Fibroblast of skin of left quadriceps (primary cell): Measurements from ENCODE around the gene OLIG1.

Experiments used
- DNase-seq, 2 experiments: peaks; one replicate each; pipeline ENCODE4 v3.0.0-alpha.2; 2013; ENCODE audit warnings: low read depth in 2 of 2

The OLIG1 gene

DNA sequence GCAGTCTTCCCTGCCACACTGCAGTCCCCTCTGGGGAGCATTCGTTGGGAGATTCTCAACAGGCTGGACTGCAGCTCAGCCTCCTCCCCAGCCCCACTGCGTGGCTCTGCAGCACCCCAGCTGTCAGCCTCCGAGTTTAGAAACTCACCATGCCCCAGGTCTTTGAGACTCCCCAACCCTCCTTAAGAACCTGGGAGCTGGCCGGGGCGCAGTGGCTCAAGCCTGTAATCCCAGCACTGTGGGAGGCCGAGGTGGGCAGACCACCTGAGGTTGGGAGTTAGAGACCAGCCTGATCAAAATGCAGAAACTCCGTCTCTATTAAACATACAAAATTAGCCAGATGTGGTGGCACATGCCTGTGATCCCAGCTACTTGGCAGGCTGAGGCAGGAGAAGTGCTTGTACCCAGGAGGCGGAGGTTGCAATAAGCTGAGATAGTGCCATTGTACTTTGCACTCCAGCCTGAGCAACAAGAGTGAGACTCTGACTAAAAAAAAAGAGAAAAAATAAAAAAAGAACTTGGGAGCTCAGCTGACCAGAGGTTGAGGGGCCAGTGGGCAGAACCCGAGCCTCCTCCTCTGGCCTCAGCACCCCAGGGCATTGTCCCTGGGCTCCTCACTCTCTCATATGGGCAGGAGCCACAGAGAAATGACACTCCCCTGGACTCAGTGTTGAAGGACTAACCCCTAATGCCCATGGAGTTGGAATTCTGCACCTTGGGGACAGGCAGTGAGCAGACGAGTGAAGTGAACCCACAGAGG is 38.6 kb upstream of the OLIG1 start:
- DNase-seq, result no peak

DNA sequence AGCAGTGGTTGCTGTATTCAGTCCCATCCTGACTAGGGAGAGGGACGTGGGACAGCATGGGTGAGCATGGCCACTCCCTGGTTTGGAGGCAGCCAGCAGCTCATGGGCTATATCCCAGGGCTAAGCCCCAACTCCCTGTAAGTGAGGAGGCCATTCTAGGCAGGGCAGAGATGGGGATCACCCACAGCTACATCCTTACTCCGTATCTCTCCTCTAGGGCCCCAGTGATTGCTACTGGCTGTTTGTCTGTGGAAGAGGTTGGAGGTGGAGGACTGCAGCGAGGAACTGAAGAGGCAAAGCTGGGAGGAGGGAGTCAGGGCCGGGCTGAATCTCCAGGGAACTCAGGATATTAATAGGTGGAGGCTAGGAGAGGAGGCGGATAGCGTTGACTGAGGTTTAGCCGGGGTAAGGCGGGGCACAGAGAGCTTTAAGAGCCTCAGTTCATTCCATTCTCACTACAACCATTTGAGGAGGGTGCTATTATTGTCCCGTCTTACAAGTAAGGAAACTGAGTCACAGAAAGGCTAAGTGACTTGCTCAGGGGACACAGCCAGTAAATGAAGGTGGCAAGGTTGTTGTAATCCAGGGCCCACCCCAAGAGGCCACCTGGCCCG is 37.4 kb upstream of the OLIG1 start:
- no peak for DNase-seq

DNA sequence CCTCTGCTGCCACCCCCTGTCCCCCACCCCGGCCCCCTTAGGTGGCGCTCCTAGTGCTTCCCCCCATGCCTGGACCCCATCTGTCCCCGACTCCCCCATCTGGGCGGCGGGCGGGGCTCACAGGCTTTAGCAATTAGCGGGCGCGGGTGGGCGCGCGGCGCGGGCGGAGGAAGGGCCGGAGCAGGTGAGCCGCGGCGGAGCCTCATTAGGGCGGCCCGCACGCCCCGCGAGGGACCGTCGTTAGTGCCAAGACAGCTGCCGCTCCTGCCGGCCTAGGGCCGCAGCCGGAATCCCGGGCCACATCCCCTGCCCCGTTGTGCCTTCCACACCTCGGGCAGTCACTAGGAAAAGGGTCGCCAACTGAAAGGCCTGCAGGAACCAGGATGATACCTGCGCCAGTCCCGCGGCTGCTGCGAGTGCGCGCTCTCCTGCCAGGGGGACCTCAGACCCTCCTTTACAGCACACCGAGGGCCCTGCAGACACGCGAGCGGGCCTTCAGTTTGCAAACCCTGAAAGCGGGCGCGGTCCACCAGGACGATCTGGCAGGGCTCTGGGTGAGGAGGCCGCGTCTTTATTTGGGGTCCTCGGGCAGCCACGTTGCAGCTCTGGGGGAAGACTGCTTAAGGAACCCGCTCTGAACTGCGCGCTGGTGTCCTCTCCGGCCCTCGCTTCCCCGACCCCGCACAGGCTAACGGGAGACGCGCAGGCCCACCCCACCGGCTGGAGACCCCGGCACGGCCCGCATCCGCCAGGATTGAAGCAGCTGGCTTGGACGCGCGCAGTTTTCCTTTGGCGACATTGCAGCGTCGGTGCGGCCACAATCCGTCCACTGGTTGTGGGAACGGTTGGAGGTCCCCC is 36.6 kb upstream of the OLIG1 start:
- no peak for DNase-seq

DNA sequence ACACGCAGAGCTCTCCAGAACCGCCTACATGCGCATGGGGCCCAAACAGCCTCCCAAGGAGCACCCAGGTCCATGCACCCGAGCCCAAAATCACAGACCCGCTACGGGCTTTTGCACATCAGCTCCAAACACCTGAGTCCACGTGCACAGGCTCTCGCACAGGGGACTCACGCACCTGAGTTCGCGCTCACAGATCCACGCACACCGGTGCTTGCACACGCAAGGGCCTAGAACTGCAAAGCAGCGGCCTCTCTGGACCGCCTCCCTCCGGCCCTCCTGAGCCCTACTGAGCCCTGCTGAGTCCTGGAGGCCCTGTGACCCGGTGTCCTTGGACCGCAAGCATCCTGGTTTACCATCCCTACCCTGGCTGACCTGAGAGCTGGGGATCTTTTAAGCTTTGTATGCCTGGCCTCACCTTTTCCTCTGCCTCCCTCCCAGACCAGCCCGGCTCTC is 36.0 kb upstream of the OLIG1 start:
- DNase-seq, result no peak

DNA sequence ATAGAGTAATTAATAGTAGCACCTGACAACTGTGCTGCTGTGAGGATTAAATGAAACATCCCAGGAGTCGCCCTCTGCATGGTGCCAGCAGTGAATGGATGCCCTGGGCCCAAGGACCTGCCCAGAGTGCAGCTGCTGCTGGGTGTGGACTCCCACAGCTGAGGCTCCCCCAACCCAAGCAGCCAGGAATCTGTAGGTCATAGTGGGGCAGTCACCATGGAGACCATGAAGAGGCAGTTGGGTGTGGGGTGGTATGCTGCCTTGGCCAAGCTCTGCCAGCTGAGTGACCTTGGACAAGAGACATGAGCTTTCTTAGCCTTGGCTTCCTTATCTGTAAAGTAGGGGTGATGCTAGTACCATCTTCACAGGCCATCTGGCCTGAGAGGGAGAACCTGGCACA is 34.8 kb upstream of the OLIG1 start:
- no peak for DNase-seq

DNA sequence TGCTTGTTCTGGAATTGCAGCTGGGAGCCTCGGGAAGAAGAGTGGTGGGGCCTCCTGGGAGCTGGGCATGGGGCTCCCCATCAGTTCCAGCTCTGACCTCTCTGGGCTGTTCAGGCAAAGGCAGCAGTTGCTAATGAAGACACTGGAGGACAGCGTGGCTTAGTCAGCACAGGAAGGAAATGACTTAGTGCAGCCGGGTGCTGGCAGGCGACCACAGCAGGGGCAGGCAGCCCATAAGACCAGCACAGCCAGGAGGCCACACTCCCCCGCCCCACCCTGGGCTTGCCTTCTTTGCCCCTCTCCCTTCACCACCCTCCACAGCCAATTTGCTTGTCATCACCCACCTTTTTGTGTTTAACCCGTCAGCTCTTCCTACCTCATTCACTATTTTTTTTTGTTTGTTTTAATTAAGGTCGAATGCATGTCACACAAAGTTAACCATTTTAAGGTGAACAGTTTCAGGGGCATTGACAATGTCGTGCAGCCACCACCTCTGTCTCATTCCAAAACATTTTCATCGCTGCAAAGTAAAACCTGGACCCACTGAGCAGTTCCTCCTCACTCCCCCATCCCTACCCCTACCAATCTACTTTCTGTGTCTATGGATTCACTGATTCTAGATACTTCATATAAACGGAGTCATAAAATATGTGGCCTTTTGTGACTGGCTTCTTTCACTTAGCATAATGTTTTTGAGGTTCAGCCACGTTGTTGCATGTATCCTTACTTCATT is 33.3 kb upstream of the OLIG1 start:
- DNase-seq, result no peak

DNA sequence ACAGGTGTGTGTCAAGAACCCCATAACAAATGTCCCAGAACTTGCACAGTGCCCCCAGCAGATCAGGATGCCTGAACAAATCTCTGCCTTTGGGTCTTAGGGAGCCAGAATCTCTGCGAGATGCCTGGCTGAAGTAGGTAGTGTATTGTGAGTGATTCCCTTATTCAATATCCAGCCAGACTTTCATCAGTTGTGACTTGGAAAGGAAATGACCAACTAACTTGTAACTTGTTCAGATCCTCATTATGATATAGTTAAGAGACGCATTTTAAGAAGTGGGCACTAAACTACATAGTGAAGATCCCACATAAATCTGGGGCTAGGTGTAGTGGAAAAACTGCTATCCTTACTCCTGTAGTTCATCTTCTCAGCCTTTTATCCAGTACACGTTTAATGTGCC is 32.4 kb upstream of the OLIG1 start:
- no peak for DNase-seq

DNA sequence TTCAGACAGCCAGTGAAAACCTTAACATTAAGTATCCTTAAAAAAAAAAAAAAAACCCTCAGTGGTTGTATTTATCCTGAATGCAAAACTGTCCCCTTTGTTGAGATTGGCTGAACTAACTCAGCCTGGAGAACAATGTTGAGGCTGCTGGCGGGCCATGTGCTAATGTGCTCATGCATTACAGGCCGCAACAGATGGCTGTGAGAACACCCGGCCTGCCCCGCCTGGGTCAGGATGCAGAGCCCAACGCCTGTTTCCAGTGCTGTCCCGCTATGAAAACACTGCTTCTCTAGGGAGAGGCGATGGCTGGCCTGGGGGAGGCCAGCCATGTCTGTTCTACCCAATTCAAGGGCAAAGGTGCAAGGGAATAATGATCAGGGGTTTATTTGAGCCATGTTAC is 30.4 kb upstream of the OLIG1 start:
- DNase-seq, result no peak

DNA sequence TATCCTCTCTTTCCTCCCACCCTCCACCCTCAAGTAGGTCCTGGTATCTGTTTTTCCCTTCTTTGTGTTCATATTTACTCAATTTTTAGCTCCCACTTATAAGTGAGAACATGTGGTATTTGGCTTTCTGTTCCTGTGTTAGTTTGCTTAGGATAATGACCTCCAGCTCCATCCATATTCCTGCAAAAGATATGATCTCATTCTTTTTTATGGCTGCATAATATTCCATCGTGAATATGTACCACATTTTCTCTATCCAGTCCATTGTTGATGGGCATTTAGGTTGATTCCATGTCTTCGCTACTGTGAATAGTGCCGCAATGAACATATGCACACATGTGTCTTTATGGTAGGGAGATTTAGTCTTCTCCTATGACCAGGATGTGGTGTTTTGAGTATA is 29.7 kb upstream of the OLIG1 start:
- DNase-seq, result no peak

DNA sequence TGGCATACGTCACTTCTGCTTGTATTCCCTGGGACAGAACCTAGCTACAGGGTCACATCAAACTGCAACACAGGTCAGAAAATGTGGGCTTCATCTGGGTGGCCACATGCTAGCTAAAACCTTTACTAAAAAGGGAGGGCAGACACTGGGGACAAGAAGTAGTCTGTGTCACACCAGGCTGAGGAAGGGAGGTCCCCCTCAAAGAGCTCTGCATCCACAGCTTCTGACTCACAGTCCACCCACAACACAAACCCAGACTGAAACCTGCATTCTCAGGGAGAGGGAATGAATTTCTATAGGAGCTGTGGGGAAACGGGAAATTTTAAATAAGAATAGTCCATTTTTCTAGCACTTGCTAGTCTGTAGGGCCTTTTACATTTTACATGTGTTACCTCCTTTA is 28.0 kb upstream of the OLIG1 start:
- no peak for DNase-seq

DNA sequence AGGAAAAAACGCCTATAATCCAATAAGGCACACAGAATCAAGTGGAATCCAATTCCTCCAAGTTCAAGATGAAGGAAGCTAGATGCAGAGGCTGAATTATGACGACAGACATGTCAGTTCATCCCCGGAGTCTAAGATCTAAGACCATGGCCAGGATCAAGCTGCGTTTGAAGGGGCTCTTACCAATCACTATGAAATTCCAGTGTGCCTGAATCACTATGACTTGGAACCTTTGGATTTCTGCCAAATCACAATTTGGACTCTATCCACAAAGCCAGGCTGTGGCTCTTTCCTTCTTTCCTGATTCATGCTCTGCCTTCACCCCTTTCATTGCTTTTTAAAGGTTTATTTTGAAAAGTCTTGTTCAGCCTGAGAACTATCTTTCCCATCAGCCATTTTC is 27.1 kb upstream of the OLIG1 start:
- DNase-seq, result peak; percentile 72 to 73

DNA sequence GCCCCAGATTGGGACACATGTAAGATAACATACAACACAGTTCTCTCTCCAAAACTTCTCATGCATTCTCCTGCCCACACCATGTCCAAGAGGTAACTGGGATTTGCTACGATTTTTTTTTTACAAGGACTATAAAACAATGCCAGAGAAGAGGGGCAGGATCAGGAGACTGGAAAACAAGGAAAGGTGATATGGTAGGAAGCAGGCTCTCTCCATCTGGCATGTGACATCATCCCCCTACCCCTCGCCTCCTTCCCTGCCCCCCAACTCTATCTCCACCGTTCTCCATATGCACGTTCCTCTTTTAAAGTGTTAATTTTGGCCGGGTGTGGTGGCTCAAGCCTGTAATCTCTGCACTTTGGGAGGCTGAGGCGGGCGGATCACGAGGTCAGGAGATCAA is 23.5 kb upstream of the OLIG1 start:
- DNase-seq, result no peak

DNA sequence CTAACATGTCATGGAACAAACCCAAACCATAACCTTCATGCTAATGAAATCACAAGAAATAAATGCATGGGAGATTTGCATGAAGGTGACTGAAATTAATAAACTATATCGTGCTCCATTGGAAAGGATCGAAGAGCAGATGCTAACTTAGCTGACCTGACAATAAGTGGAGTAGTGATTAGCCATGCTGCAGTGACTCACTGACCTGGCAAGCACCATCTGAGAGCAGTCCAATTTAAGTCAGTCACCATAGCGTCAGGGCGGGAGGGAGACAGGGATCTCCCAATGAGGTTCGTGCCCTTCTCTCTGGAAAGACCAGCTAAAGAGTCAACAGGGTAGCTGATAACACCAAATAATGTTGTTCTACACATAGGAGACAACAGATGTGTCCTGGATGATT is 22.7 kb upstream of the OLIG1 start:
- no peak for DNase-seq

DNA sequence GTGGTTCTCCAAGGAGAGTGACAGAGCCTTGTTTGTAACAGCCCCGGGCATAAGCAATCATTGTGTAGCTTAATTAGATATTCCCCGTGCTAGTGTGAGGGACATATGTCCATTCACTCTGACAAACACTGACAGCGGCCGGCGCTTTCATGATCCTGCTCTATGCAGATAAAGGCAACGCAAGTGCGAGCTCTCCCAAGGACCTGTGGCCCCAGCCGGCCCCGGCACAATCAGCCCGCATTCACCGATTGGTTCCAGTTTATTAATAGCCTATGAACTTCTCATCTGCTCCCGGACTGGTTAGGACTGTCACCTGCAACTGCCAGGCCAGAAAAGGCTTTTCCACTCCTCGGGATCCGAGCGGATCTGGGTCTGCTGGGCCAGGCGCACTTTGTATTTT is 18.0 kb upstream of the OLIG1 start:
- DNase-seq, result no peak

DNA sequence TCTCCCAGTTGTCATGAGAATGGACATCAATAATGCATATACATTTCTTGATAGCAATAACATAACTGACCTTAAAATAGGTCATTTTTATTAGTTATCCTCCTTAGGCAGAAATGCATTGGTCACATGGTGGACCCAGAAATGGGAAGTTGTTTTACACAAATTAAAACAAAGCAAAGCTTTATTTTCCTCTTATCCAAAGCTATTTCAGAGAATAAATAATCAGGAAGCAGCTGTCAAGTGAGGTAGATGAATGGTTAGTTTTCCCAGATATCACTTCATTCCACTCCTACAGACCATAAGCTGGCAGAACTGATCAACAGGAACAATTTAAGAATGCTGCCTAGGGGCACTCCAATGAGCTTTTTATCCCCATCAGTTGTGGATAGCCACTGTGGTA is 16.0 kb upstream of the OLIG1 start:
- DNase-seq, result no peak

DNA sequence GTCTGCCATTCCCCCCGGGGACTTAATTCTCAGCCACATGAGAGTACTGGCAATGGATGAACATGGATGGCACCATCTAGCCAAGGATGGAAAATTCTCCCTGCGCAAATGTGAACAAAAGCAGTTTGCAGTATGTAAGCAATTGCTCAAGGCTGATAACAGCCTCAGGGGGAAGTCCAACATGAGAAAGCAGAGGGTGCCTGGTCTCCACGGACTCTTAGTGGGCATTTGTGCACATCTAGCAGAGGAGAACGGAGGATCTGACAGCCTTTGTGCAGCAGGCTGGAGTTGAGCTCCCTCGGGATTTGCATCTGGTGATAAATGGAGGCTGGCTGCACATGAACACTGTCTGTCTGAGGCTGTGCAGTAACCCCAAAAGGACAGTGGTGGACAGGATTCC is 13.9 kb upstream of the OLIG1 start:
- no peak for DNase-seq

DNA sequence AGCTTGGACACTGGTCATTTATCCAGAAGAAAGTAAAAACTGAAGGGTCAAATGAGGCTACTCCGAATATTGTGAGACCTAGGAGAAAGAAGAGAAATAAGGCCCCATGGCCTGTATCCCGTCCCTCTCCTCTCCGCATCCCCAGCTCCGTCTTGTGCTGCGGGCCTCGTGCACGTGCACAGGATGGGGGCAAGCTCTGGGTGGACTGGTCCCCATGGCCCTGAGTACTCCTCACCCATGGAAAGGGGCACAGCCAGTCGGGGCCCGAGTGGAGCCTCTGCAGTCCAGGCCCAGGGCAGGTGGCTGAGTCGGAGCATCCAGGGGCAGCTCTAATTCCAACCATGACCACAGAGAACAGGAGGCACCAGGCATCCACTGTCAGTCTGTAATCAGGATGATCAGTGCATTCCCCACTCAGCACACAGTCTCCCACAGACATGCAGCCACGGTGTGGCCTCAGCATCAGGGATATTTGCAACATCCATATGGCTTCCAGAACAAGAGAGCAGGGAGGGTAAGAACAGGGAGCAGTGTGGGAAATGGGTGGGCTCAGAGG is 12.5 kb upstream of the OLIG1 start:
- no peak for DNase-seq

DNA sequence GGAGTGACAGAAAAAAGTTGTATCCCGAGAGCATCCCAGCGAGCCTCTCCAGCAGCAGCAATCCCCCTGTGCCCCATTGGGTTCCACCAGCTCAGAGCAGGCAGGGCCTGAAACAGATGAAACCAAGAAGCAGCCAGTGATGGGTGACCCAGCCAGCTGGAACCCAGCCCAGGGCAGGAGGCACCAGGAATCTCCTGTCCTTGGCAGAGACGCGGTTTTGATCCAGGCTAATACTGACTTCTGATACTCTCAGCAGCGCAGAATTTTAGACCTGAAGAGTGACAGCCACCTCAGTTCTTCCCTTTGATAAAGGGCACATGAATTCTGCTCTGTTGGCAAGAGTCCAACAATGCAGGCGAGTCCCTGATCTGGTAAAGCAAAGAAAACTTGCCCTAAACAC is 11.4 kb upstream of the OLIG1 start:
- no peak for DNase-seq

DNA sequence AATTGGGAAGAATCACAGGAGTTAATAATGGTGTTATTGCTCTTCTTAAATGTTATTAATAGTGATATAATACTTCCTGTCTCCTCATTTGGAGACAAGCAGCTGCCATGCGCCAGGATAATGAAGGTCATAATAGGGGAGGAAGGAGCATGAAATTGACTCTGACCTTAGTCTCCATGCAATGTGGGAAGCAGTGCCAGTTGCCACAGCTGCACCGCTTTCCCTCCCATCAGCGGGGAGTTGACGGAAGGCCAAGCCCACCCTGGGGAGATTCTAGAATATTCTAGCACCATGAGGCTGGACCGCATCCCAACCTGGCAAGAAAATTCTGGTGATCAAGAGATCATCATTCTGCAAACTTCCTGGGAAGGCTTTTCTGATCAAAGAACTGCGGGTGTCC is 11.0 kb upstream of the OLIG1 start:
- DNase-seq, result no peak

DNA sequence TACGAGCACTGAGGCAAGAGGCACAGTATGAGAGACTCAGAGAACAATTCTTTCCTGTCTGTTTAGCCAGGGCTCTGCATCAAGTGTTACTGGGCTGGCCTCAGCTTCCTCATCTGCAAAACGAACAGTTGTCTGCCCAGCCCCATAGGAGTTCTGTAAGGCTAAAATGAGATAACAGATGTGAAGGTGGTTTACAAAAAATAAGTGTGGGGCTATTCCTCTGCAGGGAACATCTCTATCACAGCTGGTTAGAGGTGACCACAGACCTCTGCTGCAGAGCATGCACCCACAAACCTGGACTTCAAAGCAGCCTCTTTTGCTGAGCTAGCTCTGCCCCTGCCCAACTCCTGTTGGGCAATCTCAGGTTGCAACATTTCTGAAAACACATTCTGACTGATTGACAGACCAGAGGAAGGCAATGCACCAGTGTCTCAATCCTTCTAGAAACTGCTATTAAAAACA is 10.5 kb upstream of the OLIG1 start:
- no peak for DNase-seq

DNA sequence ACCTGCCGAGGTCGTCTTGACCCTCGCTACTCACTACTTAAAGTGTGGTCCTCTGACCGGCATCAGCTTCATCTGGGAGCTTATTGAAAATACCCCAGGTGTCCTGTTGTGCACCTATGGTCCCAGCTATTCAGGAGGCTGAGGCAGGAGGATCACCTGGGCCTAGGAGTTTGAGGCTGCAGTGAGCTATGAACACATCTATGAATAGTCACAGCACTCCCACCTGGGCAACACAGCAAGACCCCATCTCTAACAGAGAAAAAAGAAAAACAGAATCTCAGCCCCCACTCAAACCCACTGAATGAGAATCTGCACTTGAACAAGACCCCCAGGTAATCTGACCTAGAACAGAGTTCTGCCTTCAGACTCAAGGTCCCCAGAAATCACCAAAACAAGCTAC is 8.7 kb upstream of the OLIG1 start:
- DNase-seq, result no peak

DNA sequence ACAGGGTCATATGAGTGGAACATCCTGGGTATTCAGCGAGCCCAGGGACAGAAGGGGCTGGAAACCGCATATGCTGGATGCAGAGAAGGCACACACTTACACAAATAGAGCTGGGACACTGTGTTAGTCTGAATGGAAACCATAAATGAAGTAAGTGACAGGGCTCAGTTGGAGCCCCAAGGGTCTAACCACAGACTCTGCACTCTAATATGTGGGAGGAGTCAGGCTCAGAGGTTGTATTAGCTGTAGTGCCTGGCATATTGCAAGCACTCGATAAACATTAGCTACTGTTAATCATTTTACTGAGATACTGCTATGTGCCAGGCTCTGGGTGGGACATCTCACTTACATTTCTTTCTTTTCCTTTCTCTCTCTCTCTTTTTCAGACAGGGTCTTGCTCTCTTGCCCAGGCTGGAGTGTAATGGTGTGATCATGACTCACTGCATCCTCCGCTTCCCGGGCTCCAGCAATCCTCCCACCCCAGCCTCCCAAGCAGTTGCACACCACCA is 6.5 kb upstream of the OLIG1 start:
- no peak for DNase-seq
